ENCODE measurements around the gene TMEM119.

TMEM119 gene

DNA sequence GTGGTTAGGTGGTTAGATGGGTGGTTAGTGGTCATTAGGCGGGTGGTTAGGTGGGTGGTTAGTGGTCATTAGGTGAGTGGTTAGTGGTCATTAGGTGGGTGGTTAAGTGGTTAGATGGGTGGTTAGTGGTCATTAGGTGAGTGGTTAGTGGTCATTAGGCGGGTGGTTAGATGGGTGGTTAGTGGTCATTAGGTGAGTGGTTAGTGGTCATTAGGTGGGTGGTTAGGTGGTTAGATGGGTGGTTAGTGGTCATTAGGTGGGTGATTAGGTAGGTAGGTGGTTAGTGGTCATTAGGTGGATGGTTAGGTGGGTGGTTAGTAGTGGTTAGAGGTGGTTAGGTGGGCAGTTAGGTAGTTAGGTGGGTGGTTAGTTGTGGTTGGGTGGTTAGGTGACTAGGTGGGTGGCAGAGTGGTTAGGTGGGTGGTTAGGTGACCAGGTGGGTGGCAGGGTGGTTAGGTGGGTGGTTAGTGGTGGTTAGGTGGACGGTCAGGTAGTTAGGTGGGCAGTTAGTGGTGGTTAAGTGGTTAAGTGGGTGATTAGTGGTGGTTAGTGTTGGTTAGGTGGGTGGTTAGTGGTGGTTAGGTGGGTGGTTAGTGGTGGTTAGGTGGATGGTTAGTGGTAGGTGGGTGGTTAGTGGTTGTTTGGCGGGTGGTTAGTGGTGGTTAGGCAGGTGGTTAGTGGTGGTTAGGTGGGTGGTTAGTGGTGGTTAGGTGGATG lies 8.0 kb upstream of the TMEM119 start:
- no peak for DNase-seq (ENCODE audit: low spot score)
- TF ChIP-seq, protein P1, sequence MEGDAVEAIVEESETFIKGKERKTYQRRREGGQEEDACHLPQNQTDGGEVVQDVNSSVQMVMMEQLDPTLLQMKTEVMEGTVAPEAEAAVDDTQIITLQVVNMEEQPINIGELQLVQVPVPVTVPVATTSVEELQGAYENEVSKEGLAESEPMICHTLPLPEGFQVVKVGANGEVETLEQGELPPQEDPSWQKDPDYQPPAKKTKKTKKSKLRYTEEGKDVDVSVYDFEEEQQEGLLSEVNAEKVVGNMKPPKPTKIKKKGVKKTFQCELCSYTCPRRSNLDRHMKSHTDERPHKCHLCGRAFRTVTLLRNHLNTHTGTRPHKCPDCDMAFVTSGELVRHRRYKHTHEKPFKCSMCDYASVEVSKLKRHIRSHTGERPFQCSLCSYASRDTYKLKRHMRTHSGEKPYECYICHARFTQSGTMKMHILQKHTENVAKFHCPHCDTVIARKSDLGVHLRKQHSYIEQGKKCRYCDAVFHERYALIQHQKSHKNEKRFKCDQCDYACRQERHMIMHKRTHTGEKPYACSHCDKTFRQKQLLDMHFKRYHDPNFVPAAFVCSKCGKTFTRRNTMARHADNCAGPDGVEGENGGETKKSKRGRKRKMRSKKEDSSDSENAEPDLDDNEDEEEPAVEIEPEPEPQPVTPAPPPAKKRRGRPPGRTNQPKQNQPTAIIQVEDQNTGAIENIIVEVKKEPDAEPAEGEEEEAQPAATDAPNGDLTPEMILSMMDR (IDR thresholded peaks at IDR 0.05; ENCODE audit: borderline replicate concordance, control extremely low read depth, extremely low read depth, insufficient read depth, missing control alignments): no peak
- in situ Hi-C loops (cut with MboI; ENCODE audit: low sequenced_read_pairs, unreplicated experiment): no loop called here

DNA sequence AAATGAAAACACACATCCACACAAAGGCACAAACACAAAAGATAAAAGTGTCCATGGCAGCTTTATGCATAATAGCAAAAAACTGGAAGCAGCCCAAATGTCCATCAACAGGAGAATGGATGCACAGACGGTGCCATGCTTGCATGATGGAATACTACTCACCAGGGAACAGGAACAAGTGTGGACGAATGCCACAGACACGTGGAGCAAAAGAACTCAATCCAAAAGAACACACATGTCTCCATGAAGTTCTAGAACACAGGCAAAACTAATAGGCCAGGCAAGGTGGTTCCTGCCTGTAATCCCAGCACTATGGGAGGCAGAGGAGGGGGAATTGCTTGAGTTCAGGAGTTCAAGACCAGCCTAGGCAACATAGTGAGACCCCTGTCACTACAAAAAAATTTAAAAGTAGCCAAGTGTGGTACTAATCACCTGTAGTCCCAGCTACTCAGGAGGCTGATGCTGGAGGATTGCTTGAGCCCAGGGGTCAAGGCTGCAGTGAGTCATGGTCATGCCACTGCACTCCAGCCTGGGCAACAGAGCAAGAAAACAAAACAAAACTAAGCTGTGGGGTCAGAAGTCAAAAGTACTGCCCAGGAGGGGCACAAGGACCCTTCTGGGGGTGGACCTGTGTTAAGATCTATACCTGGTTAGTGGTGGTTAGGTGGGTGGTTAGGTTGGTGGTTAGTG lies 7.3 kb upstream of the TMEM119 start:
- in situ Hi-C loops (cut with MboI; ENCODE audit: low sequenced_read_pairs, unreplicated experiment): no loop called here
- TF ChIP-seq, protein P1 (IDR thresholded peaks at IDR 0.05; ENCODE audit: borderline replicate concordance, control extremely low read depth, extremely low read depth, insufficient read depth, missing control alignments): no peak
- no peak for DNase-seq (ENCODE audit: low spot score)

DNA sequence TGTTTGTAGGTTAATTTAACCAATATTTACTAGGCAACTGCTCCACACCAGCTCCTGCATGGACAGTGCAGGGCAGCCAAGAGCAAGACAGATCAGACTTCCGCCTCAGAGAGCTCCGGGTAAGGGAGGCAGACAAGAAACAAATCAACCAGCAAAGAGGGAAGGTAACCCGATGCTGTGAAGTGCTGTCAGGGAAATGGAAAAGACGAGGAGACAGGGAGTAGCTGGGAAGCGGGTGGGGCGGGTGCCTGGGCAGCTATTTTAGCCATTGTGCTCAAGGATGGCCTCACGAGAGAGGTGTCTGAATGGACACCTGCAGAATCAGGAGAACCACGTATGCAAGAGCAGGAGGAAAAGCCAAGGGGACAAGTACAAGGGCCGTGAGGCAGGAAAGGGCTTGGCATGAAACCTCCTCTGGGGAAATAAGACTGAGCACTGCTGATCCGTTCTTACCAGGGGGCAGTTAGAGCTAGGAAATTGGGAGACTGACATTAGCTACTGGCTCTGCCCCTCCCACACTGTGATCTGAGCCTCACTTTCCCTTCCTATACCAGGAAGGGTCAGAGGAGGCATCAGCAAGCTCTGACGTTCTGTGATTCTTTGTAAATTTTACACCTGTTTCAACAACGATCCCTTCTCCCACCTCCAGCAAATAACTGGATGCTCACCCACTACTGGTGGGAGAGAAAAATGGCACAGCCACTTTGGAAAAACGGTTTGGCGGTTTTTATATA lies 6.5 kb upstream of the TMEM119 start:
- TF ChIP-seq, protein P1 (IDR thresholded peaks at IDR 0.05; ENCODE audit: borderline replicate concordance, control extremely low read depth, extremely low read depth, insufficient read depth, missing control alignments): no peak
- in situ Hi-C loops (cut with MboI; ENCODE audit: low sequenced_read_pairs, unreplicated experiment): no loop called here

DNA sequence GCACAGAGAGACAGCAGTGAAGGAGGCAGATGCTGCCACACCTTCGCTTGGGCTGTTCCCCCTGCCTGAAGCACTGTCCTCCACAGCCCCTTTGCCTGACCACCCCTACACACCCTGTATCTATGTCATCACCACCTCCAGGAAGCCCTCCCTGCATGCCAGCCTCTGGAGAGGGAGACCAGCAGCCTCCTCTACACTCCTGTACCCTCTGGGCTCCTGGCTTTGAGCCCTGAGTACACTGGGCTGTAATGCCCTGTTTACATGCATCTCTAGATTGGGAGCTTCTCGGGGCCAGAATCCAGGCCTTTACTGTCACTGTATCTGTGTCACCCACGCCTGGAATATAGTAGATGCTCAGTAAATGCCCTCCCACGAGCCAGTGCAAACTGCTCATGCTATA lies 5.9 kb upstream of the TMEM119 start:
- DNase-seq (ENCODE audit: low spot score): no peak
- in situ Hi-C loops (cut with MboI; ENCODE audit: low sequenced_read_pairs, unreplicated experiment): no loop called here
- TF ChIP-seq, protein P1 (IDR thresholded peaks at IDR 0.05; ENCODE audit: borderline replicate concordance, control extremely low read depth, extremely low read depth, insufficient read depth, missing control alignments): no peak

More for the DNA sequence above, 6.5 kb upstream of the TMEM119 start:
- no peak for DNase-seq (ENCODE audit: low spot score)

DNA sequence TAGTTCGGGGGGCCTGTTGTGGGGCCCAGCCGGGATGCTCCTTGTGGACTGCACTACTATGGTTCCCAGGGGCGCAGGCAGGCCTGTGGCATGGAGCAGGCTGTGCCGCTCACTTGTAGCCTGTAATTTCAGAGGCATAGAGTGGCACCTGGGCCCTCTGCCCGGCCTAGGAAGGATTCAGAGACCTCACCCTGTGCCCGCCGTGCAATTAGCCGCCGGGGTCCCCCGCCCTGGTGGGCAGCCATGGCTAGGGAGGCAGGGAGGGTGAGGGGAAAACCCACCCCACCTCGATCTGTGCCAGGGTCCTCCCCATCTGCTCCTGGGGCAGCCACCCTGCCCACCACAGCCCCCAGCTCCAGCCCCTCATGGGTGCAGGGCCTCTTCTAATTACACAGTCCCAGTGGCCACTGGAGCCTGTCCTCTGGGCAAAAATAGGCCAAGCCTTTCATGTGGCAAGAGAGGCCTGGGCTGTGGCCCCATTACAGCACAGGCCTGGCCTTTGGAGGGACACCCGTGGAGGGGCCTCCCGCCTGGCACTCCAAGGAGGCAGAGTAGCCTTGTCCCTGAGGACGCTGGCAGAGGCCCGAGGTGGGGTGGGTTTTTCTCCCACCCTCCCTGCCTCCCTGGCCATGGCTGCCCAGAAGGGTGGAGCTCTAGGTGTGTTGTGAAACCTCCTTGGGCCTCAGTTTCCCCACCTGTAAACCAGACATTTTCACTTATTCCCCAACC lies 5.3 kb upstream of the TMEM119 start:
- DNase-seq (ENCODE audit: low spot score): no peak
- in situ Hi-C loops (cut with MboI; ENCODE audit: low sequenced_read_pairs, unreplicated experiment): no loop called here
- TF ChIP-seq, protein P1 (IDR thresholded peaks at IDR 0.05; ENCODE audit: borderline replicate concordance, control extremely low read depth, extremely low read depth, insufficient read depth, missing control alignments): no peak

DNA sequence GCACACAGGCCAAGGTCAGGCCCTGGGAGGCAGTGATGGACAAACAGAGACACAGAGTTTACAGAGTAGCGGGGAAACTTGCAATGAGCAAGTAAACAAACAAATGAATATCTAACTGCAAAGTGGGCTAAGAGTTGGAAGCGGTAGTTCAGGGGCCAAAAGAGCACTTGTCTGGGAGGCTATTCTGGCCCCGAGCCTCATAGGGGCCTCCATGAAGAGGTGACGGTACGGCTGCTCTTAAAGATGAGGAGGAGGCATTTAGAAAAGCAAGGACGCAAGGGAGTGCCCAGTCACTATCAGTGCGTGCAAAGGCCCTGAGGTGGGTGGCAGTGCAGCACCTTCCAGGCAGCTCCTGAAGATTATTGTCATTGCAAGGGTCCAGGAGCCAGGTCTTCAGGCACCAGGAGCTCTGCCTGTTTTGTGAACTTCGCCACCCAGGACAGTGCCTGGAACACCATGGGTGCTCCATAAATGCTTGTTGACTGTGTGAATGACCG lies 4.4 kb upstream of the TMEM119 start:
- TF ChIP-seq, protein P1 (IDR thresholded peaks at IDR 0.05; ENCODE audit: borderline replicate concordance, control extremely low read depth, extremely low read depth, insufficient read depth, missing control alignments): no peak
- in situ Hi-C loops (cut with MboI; ENCODE audit: low sequenced_read_pairs, unreplicated experiment): no loop called here
- no peak for DNase-seq (ENCODE audit: low spot score)
